Loucy (cell line): Measurements from ENCODE around the gene SERBP1.

Experiments
- H2AFZ ChIP-seq: fragments of 200-600 bp; sonication (generic); 2 replicates; pipeline ENCODE4 v1.6.0; 2016; ENCODE audit warnings: antibody characterized with exemption, mild to moderate bottlenecking, low read length, moderate library complexity
- H3F3A ChIP-seq: fragments of 200-600 bp; 2 replicates; pipeline ENCODE4 v1.6.0; 2016; ENCODE audit warnings: antibody characterized with exemption, low read depth, mild to moderate bottlenecking
- H3K27me3 ChIP-seq: fragments of 200-600 bp; sonication (generic); 2 replicates; pipeline ENCODE4 v1.6.1; 2014; ENCODE audit warnings: low read length, mild to moderate bottlenecking; ENCODE audit not compliant: insufficient read depth, poor library complexity, severe bottlenecking
- H3K36me3 ChIP-seq: fragments of 200-600 bp; sonication (generic); 2 replicates; pipeline ENCODE4 v1.6.1; 2016; ENCODE audit warnings: low read length; ENCODE audit not compliant: insufficient read depth
- H3K4me1 ChIP-seq: fragments of 200-600 bp; sonication (generic); 2 replicates; pipeline ENCODE4 v1.5.1; 2014; ENCODE audit warnings: low read length, mild to moderate bottlenecking; ENCODE audit not compliant: insufficient read depth, poor library complexity, severe bottlenecking
- H3K4me2 ChIP-seq: fragments of 200-600 bp; sonication (generic); 2 replicates; pipeline ENCODE4 v1.6.0; 2014; ENCODE audit warnings: antibody characterized with exemption, low read length, low read depth, mild to moderate bottlenecking; ENCODE audit not compliant: poor library complexity, severe bottlenecking
- H3K4me3 ChIP-seq: fragments of 200-600 bp; sonication (generic); 2 replicates; pipeline ENCODE4 v1.5.1; 2014; ENCODE audit warnings: low read length, mild to moderate bottlenecking, mixed read lengths; ENCODE audit not compliant: poor library complexity, severe bottlenecking
- H3K79me2 ChIP-seq: fragments of 200-600 bp; sonication (generic); 2 replicates; pipeline ENCODE4 v1.6.1; 2014; ENCODE audit warnings: low read length; ENCODE audit not compliant: insufficient read depth
- H3K9ac ChIP-seq: fragments of 200-600 bp; sonication (generic); 2 replicates; pipeline ENCODE4 v1.6.0; 2014; ENCODE audit warnings: mild to moderate bottlenecking, low read depth, low read length, moderate library complexity; ENCODE audit not compliant: poor library complexity, severe bottlenecking
- H3K9me2 ChIP-seq: fragments of 200-600 bp; sonication (generic); replicated peaks from 2 replicates; pipeline ENCODE4 v1.6.1; 2016; ENCODE audit warnings: low read depth, low read length, mixed read lengths
- H3K9me3 ChIP-seq: fragments of 200-600 bp; sonication (generic); 2 replicates; pipeline ENCODE4 v1.6.1; 2014; ENCODE audit warnings: mild to moderate bottlenecking, antibody characterized with exemption, low read length, low read depth; ENCODE audit not compliant: insufficient read depth
- H4K20me1 ChIP-seq: fragments of 200-600 bp; sonication (generic); 2 replicates; pipeline ENCODE4 v1.6.0; 2014; ENCODE audit warnings: antibody characterized with exemption, low read length, mild to moderate bottlenecking; ENCODE audit not compliant: insufficient read depth, poor library complexity, severe bottlenecking
- CTCF ChIP-seq: fragments of 200-600 bp; sonication (generic); conservative IDR thresholded peaks from 2 replicates; pipeline ENCODE4 v1.5.1; 2014; ENCODE audit warnings: mild to moderate bottlenecking, antibody characterized with exemption, low read length
- EZH2phosphoT487 ChIP-seq: fragments of 200-600 bp; IDR thresholded peaks from 2 replicates; pipeline ENCODE4 v1.6.1; 2018; ENCODE audit warnings: antibody characterized with exemption, mild to moderate bottlenecking, moderate library complexity, borderline replicate concordance

Gene SERBP1

GRCh38 chr1:67407498-67407897 lies 22.7 kb downstream of the SERBP1 start:
- H3K79me2 ChIP-seq, result no peaks in the 10 kb centered on the region; the same call in 1 of the 2 replicates

GRCh38 chr1:67405473-67406245 lies 24.5 kb downstream of the SERBP1 start:
- no peak overlapping the region for H2AFZ ChIP-seq
- H3K4me2 ChIP-seq, result no peak overlapping the region
- H3K9me3 ChIP-seq, result no peaks in the 10 kb centered on the region
- peaks cover 14% of the 10 kb centered on the region for H4K20me1 ChIP-seq
- no peak overlapping the region for H3K4me3 ChIP-seq
- TF ChIP-seq EZH2phosphoT487 (no peak), CTCF (no peak)
- H3K9ac ChIP-seq, result no peak overlapping the region
- H3K9me2 ChIP-seq, result no peaks in the 10 kb centered on the region
- peaks cover 13% of the 10 kb centered on the region for H3K4me1 ChIP-seq
- H3K79me2 ChIP-seq, result no peaks in the 10 kb centered on the region; the same call in 1 of the 2 replicates
- no peaks in the 10 kb centered on the region for H3K27me3 ChIP-seq
- peaks cover 15% of the 10 kb centered on the region for H3K36me3 ChIP-seq
- H3F3A ChIP-seq, result peaks cover 14% of the 10 kb centered on the region

More at GRCh38 chr1:67407498-67407897, 22.7 kb downstream of the SERBP1 start:
- no peaks in the 10 kb centered on the region for H3K9me3 ChIP-seq
- no peak overlapping the region for H3K4me2 ChIP-seq
- no peak overlapping the region for H2AFZ ChIP-seq
- H3K4me1 ChIP-seq, result peaks cover 13% of the 10 kb centered on the region
- H3K4me3 ChIP-seq, result no peak overlapping the region
- no peaks in the 10 kb centered on the region for H3K27me3 ChIP-seq
- TF ChIP-seq EZH2phosphoT487 (no peak), CTCF (no peak)
- no peaks in the 10 kb centered on the region for H3K9me2 ChIP-seq
- peaks cover 34% of the 10 kb centered on the region for H3K36me3 ChIP-seq
- peaks cover 26% of the 10 kb centered on the region for H4K20me1 ChIP-seq
- peaks cover 14% of the 10 kb centered on the region for H3F3A ChIP-seq
- no peak overlapping the region for H3K9ac ChIP-seq

GRCh38 chr1:67404212-67404620 lies 26.0 kb downstream of the SERBP1 start:
- H3F3A ChIP-seq, result peaks cover 8% of the 10 kb centered on the region

More at GRCh38 chr1:67404212-67404620, 26.0 kb downstream of the SERBP1 start:
- no peak overlapping the region for H2AFZ ChIP-seq
- no peaks in the 10 kb centered on the region for H3K79me2 ChIP-seq
- no peaks in the 10 kb centered on the region for H3K27me3 ChIP-seq
- no peaks in the 10 kb centered on the region for H4K20me1 ChIP-seq
- no peaks in the 10 kb centered on the region for H3K9me2 ChIP-seq
- H3K9ac ChIP-seq, result no peak overlapping the region
- H3K4me1 ChIP-seq, result peaks cover 4% of the 10 kb centered on the region
- no peak overlapping the region for H3K4me3 ChIP-seq
- no peaks in the 10 kb centered on the region for H3K9me3 ChIP-seq
- no peak overlapping the region for H3K4me2 ChIP-seq
- H3K36me3 ChIP-seq, result peaks cover 1% of the 10 kb centered on the region; the same call in 1 of the 2 replicates
- TF ChIP-seq EZH2phosphoT487, result no peak
- TF ChIP-seq CTCF, result no peak
